DMS 273 (cell line): ENCODE data around the gene SOX30.

ENCODE experiments used
- DNase-seq: peaks from one replicate; lab custom pipeline; 2025; ENCODE audit not compliant: unreplicated experiment; lab: John Stamatoyannopoulos, UW

SOX30 gene

DNA sequence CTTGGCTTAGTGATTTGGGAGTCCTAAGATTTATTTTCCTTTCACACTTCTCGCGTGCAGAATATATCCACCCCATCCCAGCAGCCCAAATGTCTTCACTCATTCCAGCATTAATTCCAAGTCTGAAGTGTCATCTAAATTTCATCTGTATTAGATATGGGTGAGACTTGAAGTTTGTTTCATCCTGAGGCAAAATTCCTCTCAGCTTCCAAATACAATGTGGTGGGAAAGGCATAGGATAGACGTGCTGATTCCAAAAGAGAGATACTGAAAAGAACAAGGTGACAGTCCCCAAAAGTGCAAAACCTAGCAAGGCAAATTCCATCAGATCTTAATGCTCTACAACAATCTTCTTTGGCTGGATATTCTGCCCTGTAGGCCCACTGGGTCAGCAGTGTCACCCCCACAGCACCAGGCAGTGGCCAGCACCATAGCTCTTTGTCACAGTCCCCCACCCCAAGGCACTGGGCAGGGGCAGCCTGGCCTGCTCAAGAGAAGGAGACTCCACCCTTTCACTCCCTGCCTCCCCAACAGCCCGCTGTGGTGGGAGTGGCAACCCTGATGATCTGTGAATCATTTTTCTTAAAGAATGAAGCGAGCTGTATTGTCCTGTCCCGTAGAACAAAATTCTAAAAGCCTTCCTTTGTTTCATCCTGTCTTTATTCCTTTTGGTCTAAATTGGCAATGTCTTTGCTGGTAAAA lies 74.0 kb downstream of the SOX30 start:
- DNase-seq: no peak

DNA sequence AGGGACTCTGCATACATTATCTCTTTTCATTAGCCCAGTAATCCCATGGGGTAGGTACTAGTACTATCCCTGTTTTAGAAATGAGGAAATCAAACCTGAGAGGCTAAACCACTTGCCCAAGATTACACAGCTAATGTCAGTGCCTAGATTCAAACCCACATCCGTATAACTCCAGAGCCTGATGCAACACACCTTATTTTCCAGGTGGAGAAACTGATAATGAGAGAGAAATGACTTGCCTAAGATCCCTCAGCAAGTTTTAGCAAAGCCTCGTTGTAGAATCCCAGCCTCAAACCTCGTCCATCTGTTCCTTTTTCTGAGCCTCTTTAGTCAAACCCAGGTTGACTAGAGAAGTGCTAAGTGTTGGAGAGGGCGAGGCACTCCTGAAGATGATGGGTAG lies 75.6 kb downstream of the SOX30 start:
- no peak for DNase-seq
